ENCODE results near the gene FUS. TPM values are rescaled to one million over a fixed set of nuclear protein-coding genes. Genes with fewer than 3 reads are reported as not detected.

FUS gene
- total and polyA plus RNA-seq, 8 donors: 69.4 to 379 (median 109) TPM

DNA sequence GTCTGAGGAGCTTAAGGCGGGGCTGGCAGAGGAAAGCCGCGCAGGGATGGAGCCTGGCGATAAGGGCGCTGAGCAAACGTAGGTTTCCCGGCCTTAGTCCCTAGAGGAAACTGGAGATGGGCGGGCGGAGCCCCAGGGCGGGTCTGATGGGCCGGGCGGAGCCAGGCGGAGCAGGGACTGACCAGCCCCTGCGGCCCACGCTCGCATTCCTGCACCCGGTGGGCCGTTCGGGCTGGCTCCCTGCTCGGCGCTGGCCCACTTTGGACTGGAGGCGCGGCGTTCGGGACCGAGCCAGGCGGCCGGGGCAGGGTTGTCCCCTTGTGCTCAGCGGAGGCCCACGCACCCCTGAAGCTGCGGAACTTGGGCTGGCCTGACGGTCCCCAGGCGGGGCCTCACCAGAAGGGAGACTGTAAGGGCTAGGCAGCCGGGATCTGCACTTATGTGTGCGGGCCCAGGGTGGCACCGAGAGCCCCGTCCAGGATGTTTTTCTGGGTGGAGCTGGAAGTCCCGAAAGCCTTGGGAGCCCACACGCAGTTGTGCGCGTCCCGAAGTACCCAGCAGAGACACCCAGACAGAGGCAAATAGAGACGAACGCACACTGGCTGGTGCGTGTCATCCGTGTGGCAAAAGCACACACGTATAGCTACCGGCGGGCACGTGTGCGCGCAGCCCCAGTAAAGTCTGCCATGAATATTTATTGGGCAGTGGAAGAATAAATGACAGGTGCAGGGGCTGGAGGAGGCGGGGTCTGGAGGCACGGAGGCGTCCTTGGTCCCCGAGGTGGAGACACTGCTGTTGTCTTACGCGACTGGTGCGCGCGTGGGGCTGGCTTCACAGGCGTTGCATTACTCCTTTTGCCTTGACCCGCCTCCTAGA lies 35.6 kb downstream of the FUS start:
- intact Hi-C loops (cut with DNase I): no loop called here
- no peak for TF ChIP-seq CTCF (IDR thresholded peaks at IDR 0.05)
- H3K27ac ChIP-seq: no peak overlapping the region
- FAIRE-seq: no peak
- peak; percentile 41 to 85 (median 58) for DNase-seq
- H3K4me3 ChIP-seq: peak overlapping the region; percentile 27 to 59 (median 36)
- WGBS, 2 donors: 0% methylated on average over 62 to 63 of the region's 63 CpGs
- H3K4me1 ChIP-seq: peaks cover 15 to 17% (median 16%) of the 10 kb centered on the region in 3 donors
- H3K27me3 ChIP-seq: peaks cover 0 to 18% (median 3%) of the 10 kb centered on the region in 4 donors
- no peaks in the 10 kb centered on the region for H3K36me3 ChIP-seq
- peak; percentile 90 to 94 (median 90) for ATAC-seq
- no peaks in the 10 kb centered on the region for H3K9me3 ChIP-seq

DNA sequence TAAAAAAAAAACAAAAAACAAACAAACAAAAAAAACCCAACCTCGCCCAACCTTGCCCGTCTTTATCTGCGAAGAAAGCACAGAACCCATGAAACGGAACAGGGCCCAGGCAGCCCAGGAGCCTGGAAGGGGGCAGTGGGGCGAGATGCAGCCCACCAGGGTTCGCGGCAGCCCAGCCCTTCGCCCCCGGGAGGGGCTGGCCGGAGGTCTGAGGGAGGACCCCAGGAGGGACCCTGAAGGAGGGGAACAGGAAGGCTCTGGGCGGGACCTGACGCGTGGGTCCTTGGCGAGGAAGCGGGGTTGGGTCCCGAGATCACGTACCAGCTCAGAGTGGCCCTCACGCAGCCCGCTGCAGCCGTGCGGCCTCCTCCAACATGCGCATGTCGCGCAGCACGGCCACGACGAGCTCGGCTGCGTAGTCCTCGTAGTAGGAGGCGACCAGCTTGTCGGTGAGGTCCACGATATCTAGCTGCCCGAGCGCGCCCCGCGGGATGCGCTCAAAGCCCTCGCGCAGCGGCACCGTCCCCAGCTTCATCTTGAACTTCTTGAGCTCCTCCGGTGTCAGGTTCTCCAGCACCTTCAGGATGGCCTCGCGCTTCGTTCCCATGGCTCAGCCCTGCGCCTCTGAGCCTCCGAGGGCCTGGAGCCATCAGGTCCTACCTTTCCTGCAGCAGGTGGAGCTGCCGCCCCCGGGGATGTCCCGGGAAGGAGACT lies 36.6 kb downstream of the FUS start, which contains the start of gene PYDC1:
PYDC1 (minus strand) TSS at position 714 of the 714 bp plus-strand sequence; CDS start at position 607, 107 bp downstream.
- intact Hi-C loops (cut with DNase I): no loop called here
- no peak within 1 kb of the TSS for H3K27ac ChIP-seq
- 3 to 6% methylated on average over 45 to 52 of the region's 52 CpGs for WGBS, 2 donors
- DNase-seq (peak in 2 of 6 donors; percentile 64 to 68), FAIRE-seq (no peak), ATAC-seq (peak in 1 of 4 donors; percentile 10)
- H3K4me1 ChIP-seq: peaks cover 15 to 17% (median 16%) of the 10 kb centered on the region in 3 donors
- peak within 1 kb of the TSS in 2 of 4 donors; percentile 44 to 59 for H3K4me3 ChIP-seq
- no peaks in the 10 kb centered on the region for H3K36me3 ChIP-seq
- H3K9me3 ChIP-seq: no peaks in the 10 kb centered on the region
- H3K27me3 ChIP-seq: peaks cover 0 to 18% (median 3%) of the 10 kb centered on the region in 4 donors
- TF ChIP-seq CTCF (IDR thresholded peaks at IDR 0.05): no peak

GRCh38 chr16:31217136-31217530 lies 37.2 kb downstream of the FUS start:
- Histone ChIP-seq H3K4me1 (peaks cover 15 to 17% (median 16%) of the 10 kb centered on the region in 3 donors), H3K36me3 (no peaks in the 10 kb centered on the region), H3K4me3 (no peak overlapping the region), H3K9me3 (no peaks in the 10 kb centered on the region), H3K27ac (no peak overlapping the region), H3K27me3 (peaks cover 0 to 18% (median 3%) of the 10 kb centered on the region in 4 donors)
- ATAC-seq (no peak), FAIRE-seq (no peak), DNase-seq (no peak)
- no peak for TF ChIP-seq CTCF (IDR thresholded peaks at IDR 0.05)
- intact Hi-C loops (cut with DNase I): no loop called here
- WGBS, 2 donors: 17 to 18% methylated on average over 4 of the region's 4 CpGs

DNA sequence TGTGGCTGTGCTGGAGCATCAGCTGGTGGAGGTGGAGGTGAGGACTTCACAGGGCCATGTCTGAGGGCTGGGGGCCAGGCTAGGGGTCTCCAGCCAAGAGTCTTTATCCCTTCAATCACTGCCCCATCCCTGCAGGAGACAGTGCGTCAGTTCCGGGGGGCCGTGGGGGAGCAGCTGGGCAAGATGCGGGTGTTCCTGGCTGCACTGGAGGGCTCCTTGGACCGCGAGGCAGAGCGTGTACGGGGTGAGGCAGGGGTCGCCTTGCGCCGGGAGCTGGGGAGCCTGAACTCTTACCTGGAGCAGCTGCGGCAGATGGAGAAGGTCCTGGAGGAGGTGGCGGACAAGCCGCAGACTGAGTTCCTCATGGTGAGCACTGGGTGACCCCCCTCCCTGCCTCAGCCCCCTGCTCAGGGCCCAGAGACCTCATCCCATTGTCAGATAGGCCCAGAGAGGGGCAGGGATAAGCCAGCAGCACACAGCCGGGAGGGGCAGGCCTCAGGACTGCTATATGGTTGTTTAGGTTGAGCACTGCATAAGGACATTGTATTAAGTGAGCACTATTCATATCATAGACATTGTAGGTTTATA lies 39.3 kb downstream of the FUS start:
- H3K27me3 ChIP-seq: peaks cover 0 to 18% (median 3%) of the 10 kb centered on the region in 4 donors
- H3K36me3 ChIP-seq: no peaks in the 10 kb centered on the region
- ATAC-seq (no peak), DNase-seq (peak in 1 of 6 donors; percentile 55), FAIRE-seq (no peak)
- peaks cover 15 to 17% (median 16%) of the 10 kb centered on the region in 3 donors for H3K4me1 ChIP-seq
- no peaks in the 10 kb centered on the region for H3K9me3 ChIP-seq
- TF ChIP-seq CTCF (IDR thresholded peaks at IDR 0.05): no peak
- intact Hi-C loops (cut with DNase I): no loop called here
- H3K27ac ChIP-seq: no peak overlapping the region
- WGBS, 2 donors: 84 to 89% methylated on average over 15 of the region's 15 CpGs
- H3K4me3 ChIP-seq: no peak overlapping the region
